Astrocyte of the hippocampus (primary cell): ENCODE measurements around the gene PRSS1.
"Not testable (repeated sequence)": the region's sequence is repeated elsewhere in the genome, so short reads cannot be mapped to it uniquely, and the experiment has no call there.

ENCODE experiments used
- DNase-seq: peaks from one replicate; pipeline ENCODE4 v3.0.0; 2011; ENCODE audit warnings: low read depth, low spot score

The PRSS1 gene

DNA sequence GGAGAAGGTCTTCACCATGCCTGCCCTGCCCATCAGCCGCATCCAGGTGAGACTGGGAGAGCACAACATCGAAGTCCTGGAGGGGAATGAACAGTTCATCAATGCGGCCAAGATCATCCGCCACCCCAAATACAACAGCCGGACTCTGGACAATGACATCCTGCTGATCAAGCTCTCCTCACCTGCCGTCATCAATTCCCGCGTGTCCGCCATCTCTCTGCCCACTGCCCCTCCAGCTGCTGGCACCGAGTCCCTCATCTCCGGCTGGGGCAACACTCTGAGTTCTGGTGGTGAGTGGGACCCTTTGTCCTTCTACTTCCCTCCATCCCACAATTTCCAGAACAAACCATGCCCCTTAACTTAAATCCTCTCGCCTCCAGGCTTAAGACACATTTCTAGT, 24.0 kb downstream of the PRSS1 start:
- no peak for DNase-seq

DNA sequence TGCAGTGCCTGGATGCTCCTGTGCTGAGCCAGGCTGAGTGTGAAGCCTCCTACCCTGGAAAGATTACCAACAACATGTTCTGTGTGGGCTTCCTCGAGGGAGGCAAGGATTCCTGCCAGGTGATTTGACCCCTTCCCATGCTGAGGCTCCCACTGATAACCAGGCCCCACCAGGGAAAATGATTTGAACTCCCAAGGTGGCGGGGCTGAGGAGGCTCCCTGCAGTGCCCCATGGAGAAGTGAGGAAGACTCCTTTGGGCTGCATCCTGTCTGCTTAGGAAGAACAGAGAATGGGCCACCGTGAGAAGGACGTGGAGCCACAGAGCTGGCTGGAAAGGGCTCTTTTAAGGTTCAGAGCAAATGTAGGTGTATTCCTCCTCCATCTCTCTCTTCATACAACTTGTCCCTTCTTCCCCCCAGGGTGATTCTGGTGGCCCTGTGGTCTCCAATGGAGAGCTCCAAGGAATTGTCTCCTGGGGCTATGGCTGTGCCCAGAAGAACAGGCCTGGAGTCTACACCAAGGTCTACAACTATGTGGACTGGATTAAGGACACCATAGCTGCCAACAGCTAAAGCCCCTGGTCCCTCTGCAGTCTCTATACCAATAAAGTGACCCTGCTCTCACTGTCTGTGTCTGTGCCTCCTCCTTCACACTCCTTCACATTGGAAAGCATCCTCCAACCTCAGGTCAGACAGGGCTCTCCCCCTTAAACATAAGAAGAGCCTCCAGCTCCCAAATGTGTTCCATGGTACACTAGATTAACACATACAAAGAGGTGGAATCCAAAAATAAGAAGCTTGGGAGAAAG, 24.9 kb downstream of the PRSS1 start:
- DNase-seq: no peak

- peak; percentile 50 for DNase-seq
Observed at GRCh38 chr7:142774826-142775225, 25.6 kb downstream of the PRSS1 start.

- not testable (repeated sequence) for DNase-seq
Observed at GRCh38 chr7:142775351-142776115, 26.3 kb downstream of the PRSS1 start.

DNA sequence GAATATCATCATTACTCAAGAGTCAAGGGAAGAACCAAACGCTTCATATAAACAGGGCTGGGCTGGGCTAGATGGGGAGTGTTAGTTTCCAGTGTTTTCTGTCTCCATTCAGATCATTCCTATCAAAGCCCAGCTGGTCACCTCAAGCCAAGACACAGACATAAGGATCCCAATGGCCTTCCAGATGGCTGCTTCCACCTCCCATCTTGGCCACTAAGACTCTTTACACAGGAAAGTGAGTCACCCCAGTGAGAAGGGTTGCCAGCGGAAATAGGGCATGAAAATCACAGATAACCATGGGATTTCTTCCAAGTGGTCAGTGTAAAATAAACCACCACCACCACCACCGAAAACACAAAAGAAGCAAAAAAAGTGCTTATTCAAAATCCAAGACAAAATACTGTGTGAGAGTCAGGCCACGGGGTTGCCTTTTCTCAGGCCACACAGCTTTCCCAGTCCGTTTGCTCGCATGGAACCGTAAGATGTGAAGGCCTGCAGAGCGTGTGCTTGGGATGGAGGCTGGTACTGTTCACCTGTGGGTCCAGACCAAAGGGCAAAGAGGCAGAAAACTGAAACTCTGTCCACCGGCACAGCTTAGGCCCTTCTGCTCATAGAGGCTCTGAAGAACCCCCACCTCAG, 27.1 kb downstream of the PRSS1 start:
- DNase-seq: peak; percentile 77

DNA sequence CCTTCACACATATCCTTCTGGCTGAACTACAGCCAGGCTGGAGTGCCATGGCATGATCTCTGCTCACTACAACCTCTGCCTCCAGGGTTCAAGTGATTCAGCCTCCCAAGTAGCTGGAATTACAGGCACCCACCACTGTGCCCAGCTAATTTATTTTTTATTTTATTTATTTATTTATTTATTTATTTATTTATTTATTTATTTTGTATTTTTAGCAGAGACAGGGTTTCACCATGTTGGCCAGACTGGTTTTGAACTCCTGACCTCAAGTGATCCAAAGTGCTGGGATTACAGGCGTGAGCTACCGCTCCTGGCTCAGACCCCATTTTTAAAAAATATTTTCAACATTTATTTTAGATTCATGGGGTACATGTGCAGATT, 27.6 kb downstream of the PRSS1 start:
- DNase-seq: not testable (repeated sequence)

- no peak for DNase-seq
Observed at GRCh38 chr7:142777318-142777717, 28.0 kb downstream of the PRSS1 start.

GRCh38 chr7:142782922-142783900, 33.9 kb downstream of the PRSS1 start:
- DNase-seq: peak; percentile 94

GRCh38 chr7:142784096-142784495, 34.8 kb downstream of the PRSS1 start:
- no peak for DNase-seq

GRCh38 chr7:142784716-142785115, 35.4 kb downstream of the PRSS1 start:
- no peak for DNase-seq

DNA sequence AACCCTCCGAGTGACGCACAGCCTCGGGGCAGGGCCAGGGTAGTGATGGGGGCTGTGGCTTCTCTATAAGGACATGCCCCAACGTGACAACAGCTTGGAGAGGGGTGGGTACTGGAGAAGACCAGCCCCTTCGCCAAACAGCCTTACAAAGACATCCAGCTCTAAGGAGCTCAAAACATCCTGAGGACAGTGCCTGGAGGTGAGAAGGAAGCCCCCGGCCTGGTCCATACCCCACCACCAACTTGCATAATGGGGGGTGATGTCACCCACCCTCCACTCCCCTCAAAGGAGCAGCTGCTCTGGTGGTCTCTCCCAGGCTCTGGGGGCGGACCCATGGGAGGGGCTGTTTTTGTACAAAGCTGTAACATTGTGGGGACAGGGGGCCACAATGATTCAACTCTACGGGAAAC, 36.6 kb downstream of the PRSS1 start:
- DNase-seq: no peak

DNA sequence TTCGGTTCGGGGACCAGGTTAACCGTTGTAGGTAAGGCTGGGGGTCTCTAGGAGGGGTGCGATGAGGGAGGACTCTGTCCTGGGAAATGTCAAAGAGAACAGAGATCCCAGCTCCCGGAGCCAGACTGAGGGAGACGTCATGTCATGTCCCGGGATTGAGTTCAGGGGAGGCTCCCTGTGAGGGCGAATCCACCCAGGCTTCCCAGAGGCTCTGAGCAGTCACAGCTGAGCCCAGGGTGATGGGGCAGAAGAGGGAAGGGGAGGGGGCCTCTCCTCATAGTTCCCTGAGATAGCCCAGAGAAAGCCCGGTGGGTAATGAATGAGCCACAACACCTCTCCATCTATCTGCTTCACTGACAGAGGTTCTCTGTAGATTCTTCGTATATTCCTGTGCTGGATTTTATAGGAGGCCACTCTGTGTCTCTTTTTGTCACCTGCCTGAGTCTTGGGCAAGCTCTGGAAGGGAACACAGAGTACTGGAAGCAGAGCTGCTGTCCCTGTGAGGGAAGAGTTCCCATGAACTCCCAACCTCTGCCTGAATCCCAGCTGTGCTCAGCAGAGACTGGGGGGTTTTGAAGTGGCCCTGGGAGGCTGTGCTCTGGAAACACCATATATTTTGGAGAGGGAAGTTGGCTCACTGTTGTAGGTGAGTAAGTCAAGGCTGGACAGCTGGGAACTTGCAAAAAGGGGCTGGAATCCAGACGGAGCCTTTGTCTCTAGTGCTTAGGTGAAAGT, 37.9 kb downstream of the PRSS1 start:
- no peak for DNase-seq

- no peak for DNase-seq
Observed at GRCh38 chr7:142787783-142788182, 38.5 kb downstream of the PRSS1 start.

DNA sequence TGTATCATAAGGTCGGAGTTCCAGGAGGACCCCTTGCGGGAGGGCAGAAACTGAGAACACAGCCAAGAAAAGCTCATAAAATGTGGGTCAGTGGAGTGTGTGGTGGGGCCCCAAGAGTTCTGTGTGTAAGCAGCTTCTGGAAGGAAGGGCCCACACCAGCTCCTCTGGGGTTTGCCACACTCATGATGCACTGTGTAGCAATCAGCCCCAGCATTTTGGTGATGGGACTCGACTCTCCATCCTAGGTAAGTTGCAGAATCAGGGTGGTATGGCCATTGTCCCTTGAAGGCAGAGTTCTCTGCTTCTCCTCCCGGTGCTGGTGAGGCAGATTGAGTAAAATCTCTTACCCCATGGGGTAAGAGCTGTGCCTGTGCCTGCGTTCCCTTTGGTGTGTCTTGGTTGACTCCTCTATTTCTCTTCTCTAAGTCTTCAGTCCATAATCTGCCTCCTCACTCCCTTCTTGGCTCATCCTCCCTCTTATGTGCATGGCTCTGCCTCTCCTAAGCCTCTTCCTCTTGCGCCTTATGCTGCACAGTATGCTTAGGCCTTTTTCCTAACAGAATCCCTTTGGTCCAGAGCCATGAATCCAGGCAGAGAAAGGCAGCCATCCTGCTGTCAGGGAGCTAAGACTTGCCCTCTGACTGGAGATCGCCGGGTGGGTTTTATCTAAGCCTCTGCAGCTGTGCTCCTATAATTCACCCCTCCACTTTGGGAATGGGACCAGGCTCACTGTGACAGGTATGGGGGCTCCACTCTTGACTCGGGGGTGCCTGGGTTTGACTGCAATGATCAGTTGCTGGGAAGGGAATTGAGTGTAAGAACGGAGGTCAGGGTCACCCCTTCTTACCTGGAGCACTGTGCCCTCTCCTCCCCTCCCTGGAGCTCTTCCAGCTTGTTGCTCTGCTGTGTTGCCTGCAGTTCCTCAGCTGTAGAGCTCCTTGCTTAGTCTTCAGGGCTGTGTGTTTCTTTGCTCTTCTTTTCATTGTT, 39.3 kb downstream of the PRSS1 start:
- no peak for DNase-seq

DNA sequence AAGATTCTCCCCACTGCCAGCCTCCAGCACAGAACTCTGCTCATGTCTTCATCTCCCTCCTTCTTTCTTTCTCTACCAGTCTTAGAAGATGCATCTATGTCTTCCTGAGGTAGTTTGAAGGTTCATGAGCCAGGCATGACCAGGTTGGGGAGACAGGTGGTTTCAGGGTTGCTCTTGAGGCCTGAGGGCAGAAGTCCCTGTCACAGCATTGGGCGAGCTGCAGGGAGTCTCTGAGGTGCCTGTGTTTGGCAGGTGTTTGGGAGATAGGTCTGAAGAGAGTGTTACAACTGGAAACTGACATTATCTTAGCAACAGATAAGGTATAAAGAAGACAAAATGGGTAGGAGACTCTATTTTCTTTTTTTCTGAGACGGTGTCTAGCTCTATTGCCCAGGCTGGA, 40.2 kb downstream of the PRSS1 start:
- DNase-seq: no peak

DNA sequence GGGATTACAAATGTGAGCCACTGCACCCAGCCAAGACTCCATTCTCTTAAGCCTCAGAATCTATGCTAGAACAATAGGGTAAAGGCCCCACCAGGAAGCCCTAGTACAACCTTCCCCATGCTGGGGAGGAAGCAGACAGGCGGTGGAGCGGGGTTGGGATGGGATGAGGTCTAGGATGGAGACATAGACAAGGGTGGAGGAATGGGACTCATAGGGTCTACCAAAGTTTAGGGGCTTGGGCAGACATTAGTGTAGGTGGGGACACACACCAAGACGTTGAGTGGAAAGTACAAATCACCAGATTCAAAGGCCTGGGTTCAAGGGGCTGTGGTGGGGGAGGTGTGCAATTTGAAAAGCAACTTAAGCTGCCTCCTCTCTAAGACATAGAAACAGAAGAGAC, 40.8 kb downstream of the PRSS1 start:
- DNase-seq: no peak

GRCh38 chr7:142790555-142790954, 41.3 kb downstream of the PRSS1 start:
- no peak for DNase-seq

DNA sequence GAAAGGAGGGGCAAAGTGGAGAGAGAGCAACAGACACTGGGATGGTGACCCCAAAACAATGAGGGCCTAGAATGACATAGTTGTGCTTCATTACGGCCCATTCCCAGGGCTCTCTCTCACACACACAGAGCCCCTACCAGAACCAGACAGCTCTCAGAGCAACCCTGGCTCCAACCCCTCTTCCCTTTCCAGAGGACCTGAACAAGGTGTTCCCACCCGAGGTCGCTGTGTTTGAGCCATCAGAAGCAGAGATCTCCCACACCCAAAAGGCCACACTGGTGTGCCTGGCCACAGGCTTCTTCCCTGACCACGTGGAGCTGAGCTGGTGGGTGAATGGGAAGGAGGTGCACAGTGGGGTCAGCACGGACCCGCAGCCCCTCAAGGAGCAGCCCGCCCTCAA, 42.2 kb downstream of the PRSS1 start:
- DNase-seq: no peak

DNA sequence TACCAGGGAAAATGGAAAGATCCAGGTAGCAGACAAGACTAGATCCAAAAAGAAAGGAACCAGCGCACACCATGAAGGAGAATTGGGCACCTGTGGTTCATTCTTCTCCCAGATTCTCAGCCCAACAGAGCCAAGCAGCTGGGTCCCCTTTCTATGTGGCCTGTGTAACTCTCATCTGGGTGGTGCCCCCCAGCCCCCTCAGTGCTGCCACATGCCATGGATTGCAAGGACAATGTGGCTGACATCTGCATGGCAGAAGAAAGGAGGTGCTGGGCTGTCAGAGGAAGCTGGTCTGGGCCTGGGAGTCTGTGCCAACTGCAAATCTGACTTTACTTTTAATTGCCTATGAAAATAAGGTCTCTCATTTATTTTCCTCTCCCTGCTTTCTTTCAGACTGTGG, 42.9 kb downstream of the PRSS1 start:
- no peak for DNase-seq
